ENCODE data around the gene CSF1. TPM values are rescaled to one million over a fixed set of nuclear protein-coding genes. Genes with fewer than 3 reads are reported as not detected.
"Not testable (repeated sequence)": the region's sequence is repeated elsewhere in the genome, so short reads cannot be mapped to it uniquely, and the experiment has no call there.

Gene CSF1
- total and polyA plus RNA-seq, 9 donors, result 13.1 to 57.6 (median 44.3) TPM

GRCh38 chr1:109878531-109879104 is 32.0 kb upstream of the CSF1 start:
- intact Hi-C loops (cut with DNase I), result loop anchor here in 2 of 4 donors (5.0 to 10.0 kb wide), 3 partner anchors 34 to 54 kb away; partner anchors contain the start of gene CSF1 (in 1 of the 2)

GRCh38 chr1:109879371-109879770 is 31.3 kb upstream of the CSF1 start:
- peaks cover 18% of the 10 kb centered on the region for H3K4me1 ChIP-seq (ENCODE audit: insufficient read depth)
- H3K36me3 ChIP-seq, H3K9me3 ChIP-seq, H3K27ac ChIP-seq, H3K27me3 ChIP-seq, H3K4me3 ChIP-seq, DNase-seq: not testable (repeated sequence)
- 74 to 84% (median 84%) methylated on average over 6 of the region's 6 CpGs for WGBS, 3 donors
- intact Hi-C loops (cut with DNase I), result loop anchor here in 2 of 4 donors (5.0 to 10.0 kb wide), 3 partner anchors 33 to 55 kb away; partner anchors contain the start of gene CSF1 (in 1 of the 2)

More at GRCh38 chr1:109878531-109879104, 32.0 kb upstream of the CSF1 start:
- no peak for DNase-seq
- H3K9me3 ChIP-seq, result no peaks in the 10 kb centered on the region
- 82 to 88% (median 85%) methylated on average over 8 of the region's 8 CpGs for WGBS, 3 donors
- H3K4me1 ChIP-seq (ENCODE audit: insufficient read depth), result peaks cover 13% of the 10 kb centered on the region
- no peak overlapping the region for H3K27ac ChIP-seq
- no peaks in the 10 kb centered on the region for H3K36me3 ChIP-seq
- no peaks in the 10 kb centered on the region for H3K27me3 ChIP-seq
- no peak overlapping the region for H3K4me3 ChIP-seq
- TF ChIP-seq POLR2A (IDR thresholded peaks at IDR 0.05) (no peak), EP300 (IDR thresholded peaks at IDR 0.05) (no peak), CTCF (IDR thresholded peaks at IDR 0.05) (no peak)

- Histone ChIP-seq H3K4me3 (no peak overlapping the region), H3K36me3 (no peaks in the 10 kb centered on the region), H3K27me3 (no peaks in the 10 kb centered on the region), H3K9me3 (no peaks in the 10 kb centered on the region), H3K4me1 (ENCODE audit: insufficient read depth) (peaks cover 18% of the 10 kb centered on the region), H3K27ac (no peak overlapping the region)
- no peak for DNase-seq
- TF ChIP-seq CTCF (IDR thresholded peaks at IDR 0.05), result no peak
- TF ChIP-seq POLR2A (IDR thresholded peaks at IDR 0.05), result no peak
- no peak for TF ChIP-seq EP300 (IDR thresholded peaks at IDR 0.05)
- intact Hi-C loops (cut with DNase I), result loop anchor here in 2 of 4 donors (5.0 to 10.0 kb wide), 3 partner anchors 32 to 55 kb away; partner anchors contain the start of gene CSF1 (in 1 of the 2)
- WGBS, 3 donors, result 89 to 95% (median 94%) methylated on average over 10 of the region's 10 CpGs
Measured at GRCh38 chr1:109879881-109880525, 30.6 kb upstream of the CSF1 start.

- no peak for TF ChIP-seq CTCF (IDR thresholded peaks at IDR 0.05)
- no peak for TF ChIP-seq POLR2A (IDR thresholded peaks at IDR 0.05)
- TF ChIP-seq EP300 (IDR thresholded peaks at IDR 0.05), result no peak
Measured at GRCh38 chr1:109880971-109881894, 29.4 kb upstream of the CSF1 start.

More at GRCh38 chr1:109880971-109881894, 29.4 kb upstream of the CSF1 start:
- H3K4me3 ChIP-seq, result no peak overlapping the region
- H3K36me3 ChIP-seq, result no peaks in the 10 kb centered on the region
- H3K27ac ChIP-seq, result peak overlapping the region in 1 of 2 donors; percentile 16
- peak; percentile 41 to 73 (median 55) for DNase-seq
- WGBS, 3 donors, result 51 to 53% (median 52%) methylated on average over 20 of the region's 20 CpGs
- H3K4me1 ChIP-seq (ENCODE audit: insufficient read depth), result peaks cover 18% of the 10 kb centered on the region
- no peaks in the 10 kb centered on the region for H3K27me3 ChIP-seq
- H3K9me3 ChIP-seq, result no peaks in the 10 kb centered on the region
- intact Hi-C loops (cut with DNase I), result no loop called here

All from ovary (tissue), 9 donors.